ENCODE data around the gene RSPH3. TPM values are rescaled to one million over a fixed set of nuclear protein-coding genes. Genes with fewer than 3 reads are reported as not detected.
A peak's percentile ranks its signal among the peaks of the same experiment; 100 is the strongest.

The RSPH3 gene
- total and polyA plus RNA-seq, 2 experiments from 2014 or later, result 8.0 to 8.2 TPM

DNA sequence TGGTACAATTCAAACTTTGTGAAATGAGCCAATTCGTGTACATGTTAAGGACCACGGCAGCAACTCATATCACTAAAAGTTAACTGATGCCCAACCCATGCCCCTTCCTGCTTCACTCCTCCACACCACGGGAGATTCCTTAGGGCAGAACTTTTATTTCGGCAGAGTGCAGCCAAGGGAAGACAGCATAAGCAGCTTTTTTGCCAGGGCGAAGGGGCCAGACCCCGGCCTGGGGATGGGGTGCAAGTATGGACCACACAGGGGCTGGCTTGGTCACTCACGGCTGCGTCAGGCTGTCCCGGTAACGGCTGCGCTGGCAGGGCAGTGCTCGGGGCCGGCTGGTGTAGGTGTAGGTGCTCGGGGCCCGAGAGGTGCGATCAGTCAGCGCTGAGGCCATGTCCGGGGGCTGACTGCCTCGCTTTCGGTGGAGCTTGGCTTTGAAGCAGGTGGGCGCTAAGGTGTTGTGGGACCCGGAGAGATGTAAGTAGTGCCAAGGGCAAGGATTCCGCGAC lies 792 bp downstream of the RSPH3 start:
- peaks cover 5% of the 10 kb centered on the region for H3K4me1 ChIP-seq (ENCODE audit: insufficient read depth)
- H3K4me3 ChIP-seq, result peak overlapping the region; percentile 57
- WGBS (ENCODE audit: low lambda C conversion rate, missing lambda C conversion rate), result under 1% methylated on average over 24 of the region's 24 CpGs
- TF ChIP-seq CTCF (IDR thresholded peaks at IDR 0.05; ENCODE audit: poor library complexity) (no peak), EZH2 (IDR thresholded peaks at IDR 0.05; ENCODE audit: borderline replicate concordance) (no peak), EZH2phosphoT487 (IDR thresholded peaks at IDR 0.05; ENCODE audit: low read depth, severe bottlenecking, unreplicated experiment) (no peak)
- no peaks in the 10 kb centered on the region for H4K20me1 ChIP-seq (ENCODE audit: insufficient read depth, poor library complexity, severe bottlenecking)
- peak overlapping the region; percentile 61 for H2AFZ ChIP-seq
- H3K9me2 ChIP-seq (replicated peaks; ENCODE audit: insufficient read depth), result no peaks in the 10 kb centered on the region
- H3K36me3 ChIP-seq (replicated peaks; ENCODE audit: insufficient read depth, low read depth), result no peaks in the 10 kb centered on the region
- H3K27ac ChIP-seq, result peak overlapping the region; percentile 75
- no peak for DNase-seq (ENCODE audit: low spot score)
- H3K79me2 ChIP-seq, result peaks cover 21% of the 10 kb centered on the region
- peak overlapping the region; percentile 83 for H3K4me2 ChIP-seq
- no peaks in the 10 kb centered on the region for H3K27me3 ChIP-seq
- H3K9me3 ChIP-seq (ENCODE audit: low read depth), result no peaks in the 10 kb centered on the region

- Histone ChIP-seq H3K27me3 (no peaks in the 10 kb centered on the region), H3K27ac (no peak overlapping the region), H2AFZ (no peak overlapping the region), H4K20me1 (ENCODE audit: insufficient read depth, poor library complexity, severe bottlenecking) (no peaks in the 10 kb centered on the region), H3K4me2 (no peak overlapping the region), H3K9me3 (ENCODE audit: low read depth) (no peaks in the 10 kb centered on the region), H3K4me1 (ENCODE audit: insufficient read depth) (peaks cover 5% of the 10 kb centered on the region), H3K79me2 (peaks cover 19% of the 10 kb centered on the region), H3K36me3 (replicated peaks; ENCODE audit: insufficient read depth, low read depth) (no peaks in the 10 kb centered on the region), H3K4me3 (no peak overlapping the region), H3K9me2 (replicated peaks; ENCODE audit: insufficient read depth) (no peaks in the 10 kb centered on the region)
- TF ChIP-seq EZH2phosphoT487 (IDR thresholded peaks at IDR 0.05; ENCODE audit: low read depth, severe bottlenecking, unreplicated experiment) (no peak), CTCF (IDR thresholded peaks at IDR 0.05; ENCODE audit: poor library complexity) (no peak), EZH2 (IDR thresholded peaks at IDR 0.05; ENCODE audit: borderline replicate concordance) (no peak)
- no peak for DNase-seq (ENCODE audit: low spot score)
- WGBS (ENCODE audit: low lambda C conversion rate, missing lambda C conversion rate), result 95% methylated on average over 2 of the region's 2 CpGs
Observed at GRCh38 chr6:158996856-158997255, 3.1 kb downstream of the RSPH3 start.

- Histone ChIP-seq H3K79me2 (peaks cover 9% of the 10 kb centered on the region), H4K20me1 (ENCODE audit: insufficient read depth, poor library complexity, severe bottlenecking) (no peaks in the 10 kb centered on the region), H3K9me2 (replicated peaks; ENCODE audit: insufficient read depth) (no peaks in the 10 kb centered on the region), H3K4me2 (no peak overlapping the region), H3K9me3 (ENCODE audit: low read depth) (no peaks in the 10 kb centered on the region), H3K27ac (no peak overlapping the region), H3K4me1 (ENCODE audit: insufficient read depth) (no peaks in the 10 kb centered on the region), H3K27me3 (no peaks in the 10 kb centered on the region), H3K36me3 (replicated peaks; ENCODE audit: insufficient read depth, low read depth) (no peaks in the 10 kb centered on the region), H2AFZ (no peak overlapping the region), H3K4me3 (no peak overlapping the region)
- no peak for TF ChIP-seq EZH2phosphoT487 (IDR thresholded peaks at IDR 0.05; ENCODE audit: low read depth, severe bottlenecking, unreplicated experiment)
- no peak for TF ChIP-seq EZH2 (IDR thresholded peaks at IDR 0.05; ENCODE audit: borderline replicate concordance)
- TF ChIP-seq CTCF (IDR thresholded peaks at IDR 0.05; ENCODE audit: poor library complexity), result no peak
- WGBS (ENCODE audit: low lambda C conversion rate, missing lambda C conversion rate), result 95% methylated on average over 3 of the region's 3 CpGs
- no peak for DNase-seq (ENCODE audit: low spot score)
Observed at GRCh38 chr6:158993639-158994038, 6.4 kb downstream of the RSPH3 start.

Measured in hepatocyte (in vitro differentiated cells).